HUES48 (cell line): ENCODE data around the gene HSFX4.
"Not testable (repeated sequence)": the region's sequence is repeated elsewhere in the genome, so short reads cannot be mapped to it uniquely, and the experiment has no call there.

ENCODE experiments used
- H3K27ac ChIP-seq: one replicate; pipeline ENCODE4 v1.7.0; 2013; ENCODE audit warnings: low read depth, low read length, inconsistent platforms
- H3K27me3 ChIP-seq: 2 replicates; pipeline ENCODE4 v1.6.1; 2013; ENCODE audit warnings: mild to moderate bottlenecking, low read length; ENCODE audit not compliant: control insufficient read depth, insufficient read depth
- H3K36me3 ChIP-seq: 2 replicates; pipeline ENCODE4 v1.6.1; 2013; ENCODE audit warnings: low read length; ENCODE audit not compliant: control insufficient read depth, insufficient read depth
- H3K4me1 ChIP-seq: 2 replicates; pipeline ENCODE4 v1.6.1; 2013; ENCODE audit warnings: mild to moderate bottlenecking, low read length; ENCODE audit not compliant: control insufficient read depth, insufficient read depth
- H3K4me3 ChIP-seq: 2 replicates; pipeline ENCODE4 v1.5.1; 2013; ENCODE audit warnings: mild to moderate bottlenecking, low read depth, low read length
- H3K9ac ChIP-seq: 2 replicates; pipeline ENCODE4 v1.6.1; 2013; ENCODE audit warnings: mild to moderate bottlenecking, low read depth, low read length, moderate library complexity
- H3K9me3 ChIP-seq: 2 replicates; pipeline ENCODE4 v1.6.1; 2013; ENCODE audit warnings: low read length; ENCODE audit not compliant: control insufficient read depth, insufficient read depth

The HSFX4 gene

DNA sequence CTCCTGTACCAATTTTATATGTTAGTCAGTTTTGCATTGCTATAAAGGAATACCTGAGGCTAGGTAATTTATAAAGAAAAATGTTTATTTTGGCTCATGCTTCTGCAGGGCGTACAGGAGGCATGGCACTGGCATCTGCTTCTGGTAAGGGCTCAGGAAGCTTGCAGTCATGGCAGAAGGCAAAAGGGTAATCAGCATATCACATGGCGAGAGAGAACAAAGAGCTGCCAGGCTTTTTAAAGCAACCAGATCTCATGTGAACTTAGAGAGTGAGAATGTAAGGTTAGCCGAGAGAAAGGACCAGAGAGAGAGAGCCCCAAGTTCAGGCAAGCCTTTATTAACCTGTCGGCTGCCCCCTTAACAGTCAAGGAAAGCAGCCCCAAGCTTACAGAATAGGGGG is 5.5 kb upstream of the HSFX4 start:
- not testable (repeated sequence) for H3K27ac ChIP-seq, H3K4me3 ChIP-seq, H3K27me3 ChIP-seq, H3K4me1 ChIP-seq, H3K9me3 ChIP-seq, H3K36me3 ChIP-seq, H3K9ac ChIP-seq

DNA sequence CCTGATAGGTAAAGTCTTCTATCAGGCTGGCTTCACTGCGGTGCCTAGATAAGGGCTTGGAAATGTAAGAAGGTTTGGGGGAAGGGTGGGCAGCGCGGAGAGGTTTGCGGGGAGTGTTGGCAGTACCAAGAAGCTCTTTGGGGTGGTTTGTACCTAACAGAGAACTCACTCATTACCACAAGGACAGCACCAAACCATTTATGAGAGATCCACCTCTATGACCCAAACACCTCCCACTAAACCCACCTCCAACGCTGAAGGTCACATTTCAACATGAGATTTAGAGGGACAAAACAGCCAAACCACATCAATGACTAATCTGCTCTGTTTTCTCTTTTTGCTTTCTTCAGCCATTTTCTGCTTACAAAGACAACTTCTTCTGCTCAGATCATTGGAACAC is 4.9 kb upstream of the HSFX4 start:
- H3K27me3 ChIP-seq, H3K4me3 ChIP-seq, H3K36me3 ChIP-seq: not testable (repeated sequence)

DNA sequence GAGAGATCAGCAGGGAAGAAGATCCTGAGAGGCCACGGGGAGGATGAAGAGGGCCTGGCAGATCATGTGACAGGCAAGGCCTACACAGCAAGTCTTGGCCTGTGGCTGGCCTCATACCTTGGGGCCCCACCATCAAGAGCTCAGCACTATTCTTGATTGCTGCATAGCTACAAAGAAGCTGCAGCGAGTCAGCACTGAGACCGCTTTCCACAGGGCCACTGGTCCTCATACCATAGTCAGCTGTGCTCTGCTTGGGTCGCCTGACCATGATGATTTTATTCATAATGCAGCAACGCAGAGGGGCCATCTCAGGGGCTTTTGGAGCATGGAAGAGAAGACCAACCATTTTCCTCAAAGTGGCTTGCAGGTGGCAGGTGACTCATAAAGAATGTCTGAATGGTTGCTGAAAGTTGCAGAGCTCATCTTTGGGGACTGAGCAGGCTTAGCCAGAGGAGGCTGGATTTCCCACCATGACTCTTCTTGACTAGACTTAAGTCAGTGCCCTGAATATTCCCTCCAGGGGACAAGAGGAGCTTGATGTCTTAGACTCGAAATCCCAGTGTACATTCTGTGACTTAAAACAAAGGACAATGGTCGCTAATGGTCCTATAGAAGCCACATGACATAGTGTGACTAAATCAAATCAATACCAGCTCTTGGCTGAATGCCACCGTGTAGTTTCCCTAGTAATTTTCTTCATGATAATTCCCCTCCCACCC is 2.0 kb upstream of the HSFX4 start:
- H3K4me1 ChIP-seq, H3K4me3 ChIP-seq, H3K36me3 ChIP-seq, H3K27me3 ChIP-seq, H3K9me3 ChIP-seq, H3K27ac ChIP-seq, H3K9ac ChIP-seq: not testable (repeated sequence)

More for the DNA sequence above, 4.9 kb upstream of the HSFX4 start:
- H3K9me3 ChIP-seq, H3K27ac ChIP-seq, H3K4me1 ChIP-seq, H3K9ac ChIP-seq: not testable (repeated sequence)

DNA sequence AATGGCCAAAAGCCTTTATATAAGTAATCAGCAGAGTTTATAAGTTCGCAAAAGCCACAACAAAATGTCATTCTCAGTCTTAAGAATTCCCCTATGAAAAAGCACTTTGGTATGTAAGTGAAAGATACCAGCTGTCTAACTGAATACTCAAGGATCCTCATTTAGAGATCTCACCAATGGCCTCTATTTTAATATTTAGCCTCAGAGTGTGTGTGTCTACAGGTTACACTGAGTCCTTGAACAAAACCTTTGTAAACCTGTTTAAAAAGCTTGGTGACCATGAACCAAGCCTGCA is 1.5 kb upstream of the HSFX4 start:
- not testable (repeated sequence) for H3K4me1 ChIP-seq, H3K4me3 ChIP-seq, H3K9ac ChIP-seq, H3K27me3 ChIP-seq, H3K36me3 ChIP-seq, H3K9me3 ChIP-seq, H3K27ac ChIP-seq

DNA sequence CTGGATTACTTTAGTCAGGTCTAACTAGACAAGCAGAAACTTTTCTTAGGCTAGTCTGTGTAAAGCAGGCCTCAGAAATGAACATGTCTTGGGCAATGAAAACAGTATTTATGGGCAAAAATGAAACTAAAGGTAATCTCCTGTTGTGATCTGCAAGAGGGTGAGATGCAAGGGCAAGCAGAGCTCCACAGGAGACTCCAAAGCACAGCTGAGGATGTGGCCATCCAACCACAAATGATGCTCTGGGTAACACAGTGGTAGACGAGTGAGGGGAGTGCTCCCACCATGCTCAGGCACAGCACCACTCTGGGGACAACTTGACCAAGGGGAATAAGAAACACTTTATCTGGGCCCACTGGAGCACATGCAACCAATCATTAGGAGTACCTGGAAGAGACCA is 738 bp upstream of the HSFX4 start:
- H3K9ac ChIP-seq, H3K27me3 ChIP-seq, H3K4me3 ChIP-seq, H3K9me3 ChIP-seq, H3K36me3 ChIP-seq, H3K4me1 ChIP-seq, H3K27ac ChIP-seq: not testable (repeated sequence)

DNA sequence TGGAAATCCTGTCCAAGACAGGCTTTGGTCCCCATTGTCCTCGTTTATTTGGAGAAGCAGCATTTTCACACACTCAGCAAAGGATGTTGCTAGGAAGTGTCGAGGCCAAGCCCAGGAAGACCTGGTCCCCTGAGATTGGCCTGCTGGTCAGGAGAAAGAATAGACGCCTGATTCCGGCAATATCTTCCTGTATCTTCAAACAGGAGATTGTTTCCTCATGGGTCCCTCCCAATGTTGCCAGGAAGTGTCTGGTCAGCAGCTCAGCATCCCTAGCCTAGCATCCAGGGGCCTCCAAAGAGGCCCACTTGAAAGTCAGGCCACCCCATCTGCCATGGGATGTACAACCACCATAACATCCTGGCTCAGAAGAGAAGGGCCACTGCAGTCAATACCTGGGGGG is 2.0 kb downstream of the HSFX4 start:
- H3K27me3 ChIP-seq, H3K27ac ChIP-seq, H3K9ac ChIP-seq, H3K4me3 ChIP-seq, H3K36me3 ChIP-seq, H3K9me3 ChIP-seq, H3K4me1 ChIP-seq: not testable (repeated sequence)

DNA sequence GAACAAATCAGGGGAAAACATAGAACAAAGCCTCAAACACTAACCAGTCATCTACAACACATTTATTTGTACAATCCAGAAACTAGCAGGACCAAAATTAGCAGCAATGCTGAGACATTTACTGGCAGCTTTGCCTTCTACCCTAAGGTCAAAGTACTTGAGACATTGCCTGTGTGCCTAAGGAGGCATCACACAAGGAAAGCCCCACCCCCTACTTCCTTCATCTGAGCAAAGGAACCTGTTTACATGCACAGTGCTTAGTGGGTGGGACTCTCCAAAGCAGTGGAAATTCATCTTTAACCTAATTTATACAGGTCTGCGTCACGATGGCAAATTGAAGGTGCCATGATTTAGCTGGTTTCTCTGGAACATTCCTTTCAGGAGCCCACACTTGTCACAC is 2.8 kb downstream of the HSFX4 start:
- not testable (repeated sequence) for H3K36me3 ChIP-seq, H3K27ac ChIP-seq, H3K9me3 ChIP-seq, H3K4me3 ChIP-seq, H3K4me1 ChIP-seq, H3K27me3 ChIP-seq, H3K9ac ChIP-seq

DNA sequence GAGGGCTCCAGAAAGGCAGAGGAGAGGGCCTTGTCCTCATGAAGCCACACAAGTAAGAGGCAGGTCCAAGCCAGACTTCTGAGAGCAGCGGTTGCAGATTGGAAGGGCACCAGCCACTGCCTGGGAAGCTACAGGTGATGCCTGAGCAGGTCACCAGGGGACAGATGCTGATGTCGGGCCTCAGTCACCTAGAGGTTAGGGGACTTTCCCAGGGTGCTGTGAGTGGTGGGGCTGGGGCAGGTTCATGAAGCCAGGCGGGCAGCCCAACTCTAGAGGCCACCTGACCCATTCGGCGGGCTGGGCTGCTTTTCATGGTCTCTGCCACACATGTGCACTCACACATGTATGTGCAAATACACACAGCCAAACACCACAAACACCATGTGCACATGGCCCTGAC is 3.6 kb downstream of the HSFX4 start:
- not testable (repeated sequence) for H3K9ac ChIP-seq, H3K4me3 ChIP-seq, H3K9me3 ChIP-seq, H3K36me3 ChIP-seq, H3K4me1 ChIP-seq, H3K27ac ChIP-seq, H3K27me3 ChIP-seq

DNA sequence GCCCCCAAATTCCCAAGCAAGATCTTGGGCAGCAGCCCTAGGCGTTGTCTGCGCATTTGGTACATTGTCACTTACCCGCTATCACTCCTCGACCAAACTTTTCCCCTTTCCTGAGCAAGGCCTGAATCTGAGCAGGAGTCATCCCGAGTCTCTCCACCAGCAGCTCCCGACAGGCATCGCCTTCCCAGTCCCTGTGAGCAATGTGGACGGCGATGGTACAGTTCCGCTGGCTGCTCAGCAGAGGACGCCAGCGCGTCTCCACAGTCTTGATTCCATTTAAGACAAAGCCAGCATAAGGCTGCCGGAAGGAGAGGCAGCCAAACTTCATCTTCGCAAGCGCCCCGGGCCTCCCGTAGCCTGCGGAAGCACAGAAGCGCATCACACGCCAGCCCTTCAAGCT is 4.2 kb downstream of the HSFX4 start:
- not testable (repeated sequence) for H3K27ac ChIP-seq, H3K36me3 ChIP-seq, H3K9ac ChIP-seq, H3K4me1 ChIP-seq, H3K27me3 ChIP-seq, H3K9me3 ChIP-seq, H3K4me3 ChIP-seq

DNA sequence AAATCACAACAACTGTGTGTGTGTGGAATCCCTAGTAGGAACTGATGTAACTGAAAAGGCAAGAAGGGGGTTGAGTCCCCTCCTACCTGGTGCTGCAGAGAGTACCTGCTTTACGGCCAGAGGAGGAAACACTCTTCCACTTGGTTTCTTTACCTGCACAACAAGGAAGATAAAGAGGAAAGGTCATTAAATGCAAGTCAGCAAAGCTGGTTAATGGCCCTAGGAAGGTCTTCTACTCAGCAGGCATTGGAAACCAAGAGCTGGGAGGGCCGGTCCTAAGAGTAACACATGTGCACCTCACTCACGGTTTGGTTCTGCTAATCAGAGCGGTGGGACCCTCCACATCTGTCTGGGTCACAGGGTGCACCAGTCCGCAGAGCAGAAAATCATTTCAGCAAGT is 8.0 kb downstream of the HSFX4 start:
- not testable (repeated sequence) for H3K9me3 ChIP-seq, H3K27ac ChIP-seq, H3K4me1 ChIP-seq, H3K36me3 ChIP-seq, H3K27me3 ChIP-seq
- H3K9ac ChIP-seq = peak overlapping the region; percentile 60; the same call in 1 of the 2 replicates
- H3K4me3 ChIP-seq = peak overlapping the region; percentile 78

DNA sequence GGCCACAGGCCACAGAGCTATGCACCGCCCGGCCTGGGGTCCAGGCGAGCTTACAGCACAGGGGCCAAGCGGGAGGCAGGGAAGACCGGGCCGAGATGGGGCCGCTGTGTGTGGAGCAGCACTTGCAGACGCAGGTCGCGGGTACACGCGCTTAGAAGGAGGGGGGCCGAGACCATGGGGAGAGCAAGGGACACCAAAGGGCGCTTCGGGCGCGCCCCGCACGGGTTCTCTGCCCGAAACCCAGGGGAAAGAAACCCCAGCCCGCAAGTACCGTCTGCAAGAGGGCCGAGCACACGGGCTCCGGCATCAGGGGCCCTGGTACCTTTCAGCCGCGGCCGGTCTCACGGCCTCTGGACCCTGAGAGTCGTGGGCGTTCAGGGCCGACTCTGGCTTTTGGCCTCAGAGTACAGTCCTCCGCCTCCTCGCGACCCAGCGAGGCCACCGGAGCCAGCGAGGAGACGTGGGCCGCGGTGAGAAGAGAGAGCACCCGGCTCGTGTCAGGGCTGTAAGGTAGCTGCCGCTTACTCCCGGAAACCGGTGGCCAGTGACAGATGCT is 8.6 kb downstream of the HSFX4 start:
- H3K27me3 ChIP-seq = no peaks in the 10 kb centered on the region
- H3K27ac ChIP-seq = peak overlapping the region; percentile 88
- no peaks in the 10 kb centered on the region for H3K4me1 ChIP-seq
- H3K9ac ChIP-seq = peak overlapping the region; percentile 60
- no peaks in the 10 kb centered on the region for H3K9me3 ChIP-seq
- no peaks in the 10 kb centered on the region for H3K36me3 ChIP-seq
- H3K4me3 ChIP-seq = peak overlapping the region; percentile 78

DNA sequence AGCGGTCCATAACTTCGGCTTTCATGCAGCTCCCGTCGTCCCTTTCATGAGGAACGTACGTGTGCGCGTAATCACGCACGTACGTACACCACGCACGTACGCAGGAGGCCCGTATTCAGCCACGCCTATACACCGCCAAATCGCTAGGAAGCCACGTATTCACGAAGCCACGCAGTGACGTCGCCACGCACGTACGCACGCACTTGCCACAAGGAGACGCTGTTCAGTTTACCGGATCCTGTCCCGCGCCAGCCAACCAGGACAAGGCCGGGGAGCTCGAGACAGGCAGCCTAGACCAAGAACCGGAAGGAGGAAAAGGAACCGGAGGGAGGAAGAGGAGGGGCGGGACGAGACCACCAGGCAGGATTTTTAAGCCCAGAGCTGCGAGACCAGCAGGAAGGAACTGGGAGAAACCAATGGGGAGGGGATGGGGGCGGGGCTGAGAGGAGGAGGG is 9.1 kb downstream of the HSFX4 start, which contains the start of gene EOLA2:
EOLA2 (minus strand) TSS at position 65 of the 454 bp plus-strand sequence. CDS start 4,617 bp downstream, outside the sequence.
- Histone ChIP-seq H3K9me3 (no peaks in the 10 kb centered on the region), H3K27ac (peak within 1 kb of the TSS; percentile 88), H3K36me3 (no peaks in the 10 kb centered on the region), H3K9ac (peak within 1 kb of the TSS; percentile 70), H3K4me1 (no peaks in the 10 kb centered on the region), H3K4me3 (peak within 1 kb of the TSS; percentile 78), H3K27me3 (no peaks in the 10 kb centered on the region)
